NCI-H2081 treated with DMSO at 0.1 percent for 48 hours (cell line): ENCODE measurements around the gene RBM22.
A peak's percentile ranks its signal among the peaks of the same experiment; 100 is the strongest.
"Not testable (repeated sequence)": the region's sequence is repeated elsewhere in the genome, so short reads cannot be mapped to it uniquely, and the experiment has no call there.

Experiments
- DNase-seq: peaks from one replicate; lab custom pipeline; 2025; lab: John Stamatoyannopoulos, UW

RBM22 gene

DNA sequence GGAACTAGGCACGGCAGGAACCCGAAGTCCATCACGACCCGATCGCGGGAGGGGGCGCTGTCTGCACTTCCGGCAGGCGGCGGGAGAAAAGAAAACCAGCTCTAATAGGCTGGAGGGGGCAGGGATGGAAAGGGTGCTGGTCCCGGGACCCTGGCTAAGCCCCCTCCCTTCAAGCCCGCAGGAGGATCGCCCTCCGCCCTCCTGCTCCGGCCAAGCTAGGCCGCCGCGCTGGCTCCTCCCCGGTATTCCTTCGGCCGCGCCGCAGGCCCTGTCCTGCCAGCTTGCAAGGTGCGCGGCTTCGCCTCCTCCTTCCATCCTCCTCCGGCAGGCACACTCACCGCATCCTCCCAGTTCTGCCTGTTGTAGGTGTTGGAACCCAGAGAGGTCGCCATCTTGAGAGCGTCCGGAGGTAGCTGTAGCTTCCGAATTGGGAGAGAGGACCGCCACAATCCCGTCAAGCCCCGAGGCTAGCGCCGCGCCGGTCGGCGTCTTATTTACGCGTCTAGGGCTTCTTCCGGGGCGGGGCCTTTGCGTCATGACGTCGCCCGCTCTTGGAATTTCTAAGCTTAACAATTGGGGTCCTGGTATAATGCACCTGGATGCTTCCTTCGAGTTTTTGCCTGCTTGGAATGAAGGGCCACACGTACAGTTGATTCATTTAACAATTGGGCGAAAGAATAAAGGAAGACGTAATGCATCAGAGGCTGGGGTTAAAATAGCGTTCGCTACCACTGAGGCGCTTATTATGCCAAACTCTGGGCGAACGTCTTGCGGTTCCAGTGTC, at the start of gene RBM22:
Gene RBM22 (minus strand): TSS at position 469 of the 784 bp plus-strand sequence. CDS start 77 bp downstream, at position 392.
- DNase-seq, result peak; percentile 62

DNA sequence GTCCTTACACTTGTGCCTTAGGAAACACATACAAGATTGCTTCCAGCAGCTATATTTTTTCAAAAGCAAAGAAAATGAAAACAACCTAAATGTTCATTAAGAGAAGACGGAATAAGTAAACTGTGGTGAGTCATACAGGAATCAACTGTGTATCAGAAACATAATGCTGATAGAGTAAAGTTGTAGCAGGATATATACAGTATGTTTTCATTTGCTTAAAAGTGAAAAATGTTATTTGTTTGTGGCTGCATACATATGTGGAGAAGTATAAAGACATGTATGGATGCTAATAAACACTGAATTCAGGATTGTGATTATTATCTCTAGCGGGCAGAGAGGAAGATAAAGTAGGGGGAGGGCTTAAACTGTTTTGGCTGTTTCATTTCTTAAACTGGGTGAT, 49.6 kb upstream of the RBM22 start:
- DNase-seq, result no peak

DNA sequence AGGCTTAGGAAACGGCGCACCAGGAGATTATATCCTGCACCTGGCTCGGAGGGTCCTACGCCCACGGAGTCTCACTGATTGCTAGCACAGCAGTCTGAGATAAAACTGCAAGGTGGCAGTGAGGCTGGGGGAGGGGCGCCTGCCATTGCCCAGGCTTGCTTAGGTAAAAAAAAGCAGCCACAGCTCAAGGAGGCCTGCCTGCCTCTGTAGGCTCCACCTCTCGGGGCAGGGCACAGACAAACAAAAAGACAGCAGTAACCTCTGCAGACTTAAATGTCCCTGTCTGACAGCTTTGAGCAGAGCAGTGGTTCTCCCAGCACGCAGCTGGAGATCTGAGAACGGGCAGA, 42.3 kb upstream of the RBM22 start:
- DNase-seq, result not testable (repeated sequence)

DNA sequence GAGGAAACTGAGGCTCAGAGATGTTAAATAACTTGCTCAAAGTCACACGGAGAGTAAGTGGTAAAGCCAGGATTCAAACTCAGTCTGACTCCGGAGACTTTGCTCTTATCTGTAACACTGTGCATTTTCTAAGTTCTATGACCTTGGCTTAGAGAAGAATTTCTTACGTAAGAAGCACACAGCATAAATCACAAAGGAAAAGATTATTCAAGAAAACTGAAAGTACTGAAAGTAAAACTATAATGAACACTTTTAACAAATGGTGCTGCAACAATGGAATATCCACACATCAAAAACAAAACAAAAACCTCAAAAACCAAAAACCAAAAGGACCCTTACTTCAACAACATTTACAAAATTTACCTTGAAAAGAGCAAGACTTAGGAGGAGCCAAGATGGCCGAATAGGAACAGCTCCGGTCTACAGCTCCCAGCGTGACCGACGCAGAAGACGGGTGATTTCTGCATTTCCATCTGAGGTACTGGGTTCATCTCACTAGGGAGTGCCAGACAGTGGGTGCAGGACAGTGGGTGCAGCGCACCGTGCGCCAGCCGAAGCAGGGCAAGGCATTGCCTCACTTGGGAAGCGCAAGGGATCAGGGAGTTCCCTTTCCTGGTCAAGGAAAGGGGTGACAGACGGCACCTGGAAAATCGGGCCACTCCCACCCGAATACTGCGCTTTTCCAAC, 41.7 kb upstream of the RBM22 start:
- not testable (repeated sequence) for DNase-seq

DNA sequence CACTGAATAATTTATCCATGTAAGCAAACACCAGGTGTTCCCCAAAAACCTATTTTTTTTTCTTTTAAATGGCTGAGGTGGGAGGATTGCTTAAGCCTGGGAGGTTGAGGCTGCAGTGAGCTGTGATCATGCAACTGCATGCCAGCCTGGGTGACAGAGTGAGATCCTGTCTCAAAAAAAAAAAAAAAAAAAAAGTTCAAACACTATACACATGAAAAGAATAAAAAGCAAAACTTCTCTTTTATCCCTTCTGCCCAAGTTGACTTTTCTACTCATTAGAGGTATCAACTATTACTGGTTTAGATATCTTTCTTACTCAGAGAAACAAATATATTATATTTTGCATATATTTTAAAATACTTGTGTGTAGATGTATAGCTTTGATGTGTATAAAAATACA, 40.1 kb upstream of the RBM22 start:
- no peak for DNase-seq

DNA sequence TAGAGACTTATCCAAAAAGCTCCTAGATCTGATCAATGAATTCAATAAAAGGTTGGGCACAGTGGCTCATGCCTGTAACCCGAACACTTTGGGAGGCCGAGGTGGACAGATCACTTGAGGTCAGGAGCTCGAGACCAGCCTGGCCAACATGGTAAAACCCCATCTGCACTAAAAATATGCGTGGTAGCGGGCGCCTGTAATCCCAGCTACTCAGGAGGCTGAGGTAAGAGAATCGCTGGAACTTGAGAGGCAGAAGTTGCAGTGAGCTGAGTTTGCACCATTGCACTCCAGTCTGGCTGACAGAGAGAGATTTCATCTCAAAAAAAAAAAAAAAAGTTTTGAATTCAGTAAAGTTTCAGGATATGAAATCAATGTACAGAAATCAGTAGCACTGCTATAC, 38.0 kb upstream of the RBM22 start:
- no peak for DNase-seq

DNA sequence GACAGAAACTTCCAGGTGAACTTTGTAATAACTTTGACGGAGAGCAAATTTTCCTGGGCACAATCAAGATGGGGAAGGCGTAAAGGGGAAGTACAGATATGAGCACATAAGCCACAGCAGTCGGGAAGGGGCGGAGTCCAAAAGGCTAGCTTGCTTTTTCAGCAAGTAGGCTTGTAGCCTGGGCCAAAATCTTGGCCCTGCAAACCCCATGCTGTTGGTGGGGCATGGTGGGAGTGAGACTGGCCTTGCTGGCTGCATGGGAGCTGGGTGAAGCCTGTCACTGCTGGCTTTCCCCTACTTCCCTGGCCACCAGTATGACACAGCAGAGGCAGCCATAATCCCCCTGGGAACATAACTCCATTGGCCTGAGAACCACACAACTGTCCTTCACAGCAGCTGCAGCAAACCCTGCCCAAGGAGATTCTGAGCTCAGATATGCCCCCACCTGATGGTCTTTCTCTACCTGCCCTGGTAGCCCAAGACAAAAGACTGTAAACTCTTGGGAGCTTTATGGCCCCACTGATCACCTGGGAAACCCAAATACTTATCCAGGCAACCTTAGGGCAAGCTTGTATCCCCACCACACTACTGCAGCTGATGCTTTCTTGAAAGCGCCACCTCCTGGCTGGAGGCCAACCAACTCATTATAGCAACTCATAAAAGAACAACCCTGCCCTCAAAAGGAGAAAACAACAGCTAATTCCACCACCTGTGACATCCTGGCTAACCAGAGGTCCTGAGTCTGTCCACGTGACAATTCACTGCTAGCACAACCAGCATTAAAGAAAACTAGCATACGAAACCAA, 33.9 kb upstream of the RBM22 start:
- no peak for DNase-seq

DNA sequence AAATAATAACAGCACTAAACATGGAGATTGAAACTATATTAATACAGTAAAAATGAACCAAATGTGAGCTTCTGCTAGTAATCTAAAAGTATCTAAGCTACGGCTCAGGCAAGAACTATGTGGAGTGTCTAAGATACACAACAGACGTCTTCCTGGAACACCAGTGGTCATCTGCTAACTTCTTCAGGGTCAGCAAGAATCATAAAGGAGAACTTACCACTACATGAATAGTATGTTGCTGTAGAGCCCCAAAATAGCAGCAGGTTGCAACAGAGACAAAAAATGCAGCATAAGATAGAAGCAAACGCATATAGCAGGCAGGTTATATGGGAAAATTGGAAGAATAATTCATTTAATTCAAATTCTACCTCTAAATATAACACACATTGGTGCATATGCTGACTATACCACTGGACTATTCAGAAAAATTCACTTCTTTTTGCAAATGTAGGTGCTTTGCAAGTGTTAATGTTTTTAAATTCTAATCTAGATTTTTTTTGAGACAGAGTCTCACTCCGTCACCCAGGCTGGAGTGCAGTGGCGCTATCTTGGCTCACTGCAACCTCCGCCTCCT, 30.9 kb upstream of the RBM22 start:
- DNase-seq, result no peak

DNA sequence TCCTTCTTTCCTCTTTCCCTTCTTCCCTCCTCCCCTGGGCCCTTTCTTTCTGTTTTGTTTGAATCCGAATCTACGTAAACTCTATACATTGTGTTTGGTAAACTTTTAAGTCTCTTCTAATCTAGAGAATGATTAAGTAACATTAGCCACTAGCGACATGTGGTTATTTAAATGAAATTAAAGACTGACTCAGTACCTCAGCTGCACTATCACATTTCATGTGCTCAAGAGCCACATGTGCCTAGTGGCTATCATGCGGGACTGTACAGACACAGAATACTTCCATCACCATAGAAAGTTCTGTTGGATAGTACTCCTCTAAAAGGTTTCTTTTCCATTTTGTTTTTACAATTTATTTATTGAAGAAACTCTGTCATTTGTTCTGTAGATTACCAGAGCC, 29.0 kb upstream of the RBM22 start:
- no peak for DNase-seq

DNA sequence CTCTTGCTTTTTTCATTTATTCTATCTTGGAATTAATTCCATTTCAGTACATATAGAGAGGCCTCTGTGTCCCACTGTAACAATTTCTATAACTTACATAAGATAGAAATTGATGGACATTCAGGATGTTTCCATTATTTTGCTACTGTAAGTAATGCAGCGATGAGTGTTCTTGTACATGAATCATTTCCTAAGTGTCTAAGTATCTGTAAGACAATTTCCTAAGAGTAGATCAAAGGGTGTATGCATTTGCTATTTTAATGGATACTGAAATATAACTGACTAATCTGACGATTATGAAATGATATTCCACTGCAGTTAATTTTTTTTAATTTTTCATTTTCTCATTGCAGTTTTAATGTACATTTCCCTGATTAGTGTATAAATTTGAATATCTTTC, 23.0 kb upstream of the RBM22 start:
- DNase-seq, result no peak

DNA sequence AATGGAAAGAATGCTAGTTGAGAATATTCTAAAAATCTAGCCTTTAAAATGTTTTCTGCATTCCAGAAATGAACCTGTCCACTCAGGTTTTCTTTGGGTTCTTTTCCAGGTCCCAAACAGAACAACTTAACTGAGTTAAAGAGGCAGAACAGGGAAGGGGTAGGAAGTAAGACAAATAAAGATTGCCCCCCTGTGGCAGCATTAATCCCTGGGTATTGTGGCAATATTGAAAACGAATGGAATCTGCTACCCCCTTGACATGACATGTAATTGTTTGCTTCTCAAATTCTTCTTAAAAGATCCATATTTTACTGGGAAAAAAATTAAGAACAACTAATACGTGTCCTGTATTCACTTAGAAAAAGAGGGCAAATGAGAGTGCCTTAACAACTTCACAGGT, 9.3 kb upstream of the RBM22 start:
- DNase-seq, result no peak

DNA sequence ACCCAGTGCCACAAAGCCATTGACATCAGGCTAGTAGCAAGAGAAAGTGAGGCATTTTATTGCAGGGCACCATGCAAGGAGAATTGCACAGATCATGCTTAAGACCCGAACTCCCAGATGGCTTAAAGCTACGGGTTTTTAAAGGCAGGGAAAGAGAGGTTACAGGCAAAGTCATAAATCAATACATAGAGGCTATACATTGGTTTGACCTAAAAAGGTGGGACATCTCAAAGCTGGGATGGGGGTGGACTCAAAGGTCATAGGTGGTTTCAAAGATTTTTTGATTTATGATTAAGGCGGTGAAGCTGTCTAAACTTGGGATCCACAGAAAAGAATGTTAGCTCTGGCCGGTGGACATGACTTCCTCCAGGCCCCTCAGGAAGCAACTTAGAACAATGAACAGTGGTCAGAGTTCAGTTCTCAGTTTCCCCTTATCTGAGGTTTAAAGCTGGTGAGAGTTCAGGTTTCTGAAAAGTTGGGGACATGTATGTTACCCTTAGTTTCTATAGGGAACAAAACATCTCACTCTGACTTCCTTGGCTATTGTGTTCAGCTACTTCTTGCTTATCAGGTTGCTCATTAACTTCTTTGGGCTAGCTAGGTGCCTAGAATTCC, 6.0 kb upstream of the RBM22 start:
- no peak for DNase-seq

DNA sequence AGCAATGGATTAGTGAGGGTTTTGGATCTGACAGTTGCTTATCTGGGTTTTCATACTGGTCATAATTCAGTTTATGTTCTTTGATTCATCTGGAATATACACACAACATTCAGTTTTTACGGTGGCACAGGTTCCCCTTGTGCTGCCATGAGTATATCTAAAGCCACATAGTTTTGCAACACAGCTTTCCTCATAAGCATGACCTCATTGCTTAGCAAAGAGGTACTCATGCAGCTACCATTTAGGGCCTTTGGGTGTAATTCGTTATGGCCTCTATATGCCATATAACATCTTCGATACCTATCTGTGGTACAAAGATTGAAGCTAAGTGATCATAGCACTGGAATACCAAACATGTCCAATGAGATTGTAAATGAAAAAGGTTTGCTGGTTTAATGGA, 2.9 kb upstream of the RBM22 start:
- DNase-seq, result no peak

DNA sequence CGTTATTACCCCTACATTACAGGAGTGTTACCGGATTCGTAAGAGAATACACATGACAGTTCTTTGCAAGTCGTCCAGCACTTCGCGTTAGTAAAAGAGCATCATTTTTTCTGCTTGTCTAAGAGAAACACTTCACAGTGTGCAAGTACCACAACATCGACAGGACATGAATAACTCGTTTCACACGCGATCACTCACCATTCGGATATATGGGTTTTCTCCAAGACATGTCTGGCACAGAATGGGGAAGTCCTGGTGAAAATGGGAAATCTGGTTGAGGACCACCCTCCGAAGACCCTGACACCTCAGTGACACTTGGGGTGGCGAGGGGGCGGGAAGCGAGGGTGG, 642 bp downstream of the RBM22 start:
- no peak for DNase-seq

DNA sequence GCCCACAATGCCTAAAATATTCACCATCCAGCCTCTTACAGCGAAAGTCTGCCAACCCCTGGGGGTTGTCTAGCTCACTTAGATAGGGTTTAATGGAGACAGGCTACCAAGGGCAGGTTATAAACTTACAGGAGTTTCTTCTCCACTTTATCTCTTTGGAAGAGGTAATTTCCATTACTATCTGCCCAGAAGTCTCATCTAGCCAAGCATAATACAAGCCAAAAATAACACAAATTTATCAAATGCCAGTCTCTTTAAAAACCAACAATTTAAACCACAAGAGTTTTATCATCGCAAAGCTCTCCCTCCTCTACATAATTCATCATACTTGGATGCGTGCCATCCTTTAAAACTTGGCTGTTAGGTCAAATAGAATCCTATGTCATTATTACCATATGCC, 6.2 kb downstream of the RBM22 start:
- DNase-seq, result no peak

DNA sequence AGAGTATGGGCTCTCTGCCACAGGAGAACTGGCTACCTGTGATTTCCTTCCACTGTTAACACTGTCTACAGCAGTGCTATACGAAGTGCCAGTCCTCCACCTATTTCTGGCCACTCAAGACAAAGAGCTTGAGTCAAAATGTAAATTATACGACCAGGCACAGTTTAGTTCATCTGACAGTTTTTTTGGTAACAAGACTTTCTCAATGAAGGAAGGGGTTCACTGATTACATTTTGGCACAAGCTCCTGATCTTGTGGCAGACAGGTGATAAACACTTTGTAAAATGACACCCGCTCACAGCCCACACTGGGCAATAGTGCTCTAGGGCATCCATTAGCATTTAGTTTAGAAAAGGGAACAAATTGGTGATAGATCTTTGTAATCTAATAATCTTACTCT, 8.6 kb downstream of the RBM22 start:
- DNase-seq, result no peak

DNA sequence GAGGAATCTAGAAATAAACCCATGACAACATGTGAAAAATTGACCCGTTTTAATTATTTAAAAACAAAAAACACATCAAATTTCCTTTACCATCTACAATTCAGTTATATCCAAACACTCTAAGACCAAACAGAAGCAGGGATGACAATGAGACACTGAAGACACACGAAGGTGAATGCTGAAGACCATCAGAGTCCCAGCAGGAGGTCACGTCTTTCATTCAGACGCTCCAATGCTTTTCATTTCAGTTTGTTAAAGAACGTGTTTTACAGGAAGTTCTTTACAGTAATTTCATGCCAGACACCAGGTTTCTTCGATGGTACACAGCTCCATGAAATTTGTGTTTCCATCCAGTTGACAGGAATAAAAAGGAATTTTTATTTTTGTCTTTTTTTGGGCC, 10.1 kb downstream of the RBM22 start:
- no peak for DNase-seq

DNA sequence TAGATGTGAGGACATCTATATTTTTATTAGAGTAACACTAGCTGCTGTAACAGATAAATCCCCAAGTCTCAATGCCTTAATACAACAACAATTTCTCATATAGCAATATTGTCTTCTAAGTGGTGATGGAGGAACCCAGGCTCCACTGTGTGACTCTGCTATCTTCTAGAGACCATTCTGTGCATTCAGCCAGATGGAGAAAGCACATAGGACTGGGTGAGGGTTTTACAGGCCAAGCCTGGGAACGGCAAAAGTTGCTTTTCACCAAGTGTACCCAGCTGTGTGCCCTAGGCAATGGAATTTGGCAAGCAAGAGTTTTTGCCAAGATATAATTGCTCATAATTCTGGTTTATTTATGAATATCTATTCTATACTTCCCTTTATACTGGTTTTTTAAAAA, 11.7 kb downstream of the RBM22 start:
- DNase-seq, result no peak

DNA sequence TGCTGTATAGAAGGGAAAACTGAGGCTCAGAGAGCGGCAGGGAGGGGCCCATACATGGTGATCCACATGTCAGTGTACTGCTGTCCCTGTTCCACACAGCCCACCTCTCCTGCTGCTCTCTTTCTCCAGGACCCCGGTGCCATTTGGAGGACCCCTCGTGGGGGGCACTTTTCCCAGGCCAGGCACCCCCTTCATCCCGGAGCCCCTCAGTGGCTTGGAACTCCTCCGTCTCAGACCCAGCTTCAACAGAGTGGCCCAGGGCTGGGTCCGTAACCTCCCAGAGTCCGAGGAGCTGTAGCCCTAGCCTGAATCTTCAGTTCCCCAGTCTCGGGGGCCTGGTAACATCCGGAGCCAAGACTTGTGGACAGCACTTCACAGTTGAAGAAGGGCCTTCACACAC, 24.3 kb downstream of the RBM22 start:
- DNase-seq, result no peak

DNA sequence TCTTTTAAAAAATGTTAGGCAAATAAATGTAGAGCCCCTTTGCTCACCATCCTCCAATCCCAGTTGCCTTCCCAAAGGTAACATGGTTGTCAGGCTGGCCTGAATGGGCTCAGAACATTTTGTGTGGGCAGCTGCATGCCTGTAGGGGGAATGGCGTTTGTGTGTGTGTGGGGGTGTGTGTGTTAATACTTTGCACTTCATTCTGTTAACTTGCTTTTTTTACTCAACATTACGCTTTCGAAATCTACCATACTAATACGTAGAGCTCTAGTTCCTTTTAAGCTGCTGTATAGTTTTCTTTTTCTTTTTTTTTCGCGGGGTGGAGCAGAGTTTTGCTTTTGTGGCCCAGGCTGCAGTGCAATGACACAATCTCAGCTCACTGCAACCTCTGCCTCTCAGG, 25.8 kb downstream of the RBM22 start:
- no peak for DNase-seq

DNA sequence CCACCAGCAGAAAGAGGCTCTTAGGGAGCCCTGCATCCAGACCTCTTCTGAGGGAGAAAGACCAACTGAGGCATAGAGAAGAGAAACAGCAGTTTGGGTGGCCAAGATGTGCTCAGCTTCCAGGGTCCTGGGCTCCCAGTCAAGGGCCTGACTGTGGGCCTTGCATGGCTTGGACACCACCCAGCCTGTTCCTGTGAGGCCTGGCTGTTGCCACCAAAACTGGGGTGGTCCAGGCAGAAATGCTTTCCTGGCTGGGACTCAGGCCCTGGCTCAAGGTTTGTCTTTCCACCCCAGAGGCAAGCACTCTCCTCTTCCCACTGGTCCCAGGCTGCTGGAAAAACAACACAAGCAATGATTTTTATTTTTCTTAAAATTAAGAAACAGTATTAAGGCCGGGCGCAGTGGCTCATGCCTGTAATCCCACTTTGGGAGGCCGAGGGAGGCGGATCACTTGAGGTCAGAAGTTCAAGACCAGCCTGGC, 26.5 kb downstream of the RBM22 start:
- DNase-seq, result no peak

DNA sequence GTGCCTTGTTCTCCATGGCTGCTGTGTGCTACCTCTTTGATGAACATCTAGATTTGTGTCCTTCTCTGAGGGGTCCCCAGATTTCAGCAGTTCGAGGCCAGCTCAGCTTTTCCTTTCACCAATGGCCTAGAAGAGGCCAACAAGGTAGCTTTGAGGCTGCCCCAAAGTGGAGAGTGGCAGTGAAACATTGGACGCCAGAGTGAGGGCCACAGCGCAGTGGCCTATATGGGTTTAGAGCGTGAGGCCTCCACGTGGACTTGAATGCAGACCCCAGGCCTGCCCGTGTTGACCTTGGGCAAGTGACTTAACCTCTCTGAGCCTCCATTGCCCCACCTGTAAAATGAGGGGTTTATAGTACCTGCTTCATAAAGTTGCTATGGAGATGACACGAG, 28.0 kb downstream of the RBM22 start:
- no peak for DNase-seq
